Activated CD4-positive, alpha-beta T cell treated with anti-CD3 and anti-CD28 coated beads, Interleukin-2, amount 10 ng/mL, durations not matched to agents 7 days and 5 days (primary cell): ENCODE results near the gene ARL15. TPM values are rescaled to one million over a fixed set of nuclear protein-coding genes. Genes with fewer than 3 reads are reported as not detected.

Experiments used
- CTCF ChIA-PET: fragments of 350-600 bp; sonication (Branson Sonifier 250); formaldehyde crosslinking; loops from one replicate; lab custom pipeline; 2021; ENCODE audit warnings: antibody characterized with exemption; lab: Charles Lee
- POLR2A ChIA-PET: fragments of 350-600 bp; sonication (Branson Sonifier 250); formaldehyde crosslinking; loops from one replicate; lab custom pipeline; 2021; ENCODE audit warnings: antibody characterized with exemption; lab: Charles Lee
- DNase-seq: peaks from one replicate; pipeline ENCODE4 v3.0.0-alpha.2; 2020
- H3K27ac Mint-ChIP-seq: one replicate; pipeline ENCODE4 v1.8.0; 2021; ENCODE audit warnings: mild to moderate bottlenecking, moderate library complexity, mixed read lengths
- H3K27me3 Mint-ChIP-seq: one replicate; pipeline ENCODE4 v1.8.0; 2021; ENCODE audit warnings: mixed read lengths
- H3K36me3 Mint-ChIP-seq: one replicate; pipeline ENCODE4 v1.8.0; 2021; ENCODE audit warnings: low read depth, mixed read lengths
- H3K4me1 Mint-ChIP-seq: one replicate; pipeline ENCODE4 v1.8.0; 2021; ENCODE audit warnings: mixed read lengths
- H3K4me3 Mint-ChIP-seq: one replicate; pipeline ENCODE4 v1.8.0; 2021; ENCODE audit warnings: mild to moderate bottlenecking, moderate library complexity, mixed read lengths
- H3K9me3 Mint-ChIP-seq: one replicate; pipeline ENCODE4 v1.8.0; 2021; ENCODE audit warnings: mixed read lengths
- total RNA-seq, 2 experiments: library from RNA; stranded (reverse); gene quantifications; one replicate each; pipeline ENCODE4 v1.2.3, GENCODE V29; 2021

Gene ARL15
- total RNA-seq, 2 experiments from 2014 or later, result 13.5 to 16.1 TPM

GRCh38 chr5:53974021-53974420 is 336.4 kb downstream of the ARL15 start:
- POLR2A ChIA-PET, result no interaction called here
- Mint-ChIP-seq H3K4me3 (no peak overlapping the region), H3K27me3 (no peaks in the 10 kb centered on the region), H3K27ac (no peak overlapping the region), H3K36me3 (no peaks in the 10 kb centered on the region), H3K9me3 (no peaks in the 10 kb centered on the region), H3K4me1 (no peaks in the 10 kb centered on the region)
- DNase-seq, result no peak
- CTCF ChIA-PET, result interaction anchor here (0.6 kb wide), 1 partner anchor 8 kb away, joined by 3 read pairs; no protein-coding TSS in a partner anchor

GRCh38 chr5:53972314-53972713 is 338.1 kb downstream of the ARL15 start:
- no peak for DNase-seq
- H3K27me3 Mint-ChIP-seq, result no peaks in the 10 kb centered on the region
- no peak overlapping the region for H3K27ac Mint-ChIP-seq
- CTCF ChIA-PET, result no interaction called here
- H3K4me3 Mint-ChIP-seq, result no peak overlapping the region
- H3K9me3 Mint-ChIP-seq, result no peaks in the 10 kb centered on the region
- POLR2A ChIA-PET, result no interaction called here
- H3K4me1 Mint-ChIP-seq, result no peaks in the 10 kb centered on the region
- H3K36me3 Mint-ChIP-seq, result no peaks in the 10 kb centered on the region

GRCh38 chr5:53971551-53971950 is 338.8 kb downstream of the ARL15 start:
- ChIA-PET CTCF (interaction anchor here (1.1 kb wide), 1 partner anchor 10 kb away, joined by 3 read pairs; no protein-coding TSS in a partner anchor), POLR2A (no interaction called here)
- Mint-ChIP-seq H3K4me1 (no peaks in the 10 kb centered on the region), H3K9me3 (no peaks in the 10 kb centered on the region), H3K27ac (no peak overlapping the region), H3K4me3 (no peak overlapping the region), H3K36me3 (no peaks in the 10 kb centered on the region), H3K27me3 (no peaks in the 10 kb centered on the region)
- no peak for DNase-seq

GRCh38 chr5:53971131-53971530 is 339.2 kb downstream of the ARL15 start:
- H3K27me3 Mint-ChIP-seq, result no peaks in the 10 kb centered on the region
- no peak overlapping the region for H3K27ac Mint-ChIP-seq
- H3K4me1 Mint-ChIP-seq, result no peaks in the 10 kb centered on the region
- CTCF ChIA-PET, result interaction anchor here (1.1 kb wide), 1 partner anchor 9 kb away, joined by 3 read pairs; no protein-coding TSS in a partner anchor
- POLR2A ChIA-PET, result no interaction called here
- H3K36me3 Mint-ChIP-seq, result no peaks in the 10 kb centered on the region
- no peaks in the 10 kb centered on the region for H3K9me3 Mint-ChIP-seq
- no peak for DNase-seq
- no peak overlapping the region for H3K4me3 Mint-ChIP-seq

- Mint-ChIP-seq H3K9me3 (no peaks in the 10 kb centered on the region), H3K36me3 (no peaks in the 10 kb centered on the region), H3K4me3 (no peak overlapping the region), H3K4me1 (no peaks in the 10 kb centered on the region), H3K27ac (no peak overlapping the region), H3K27me3 (no peaks in the 10 kb centered on the region)
- DNase-seq, result no peak
- ChIA-PET CTCF (interaction anchor here (1.1 kb wide), 1 partner anchor 9 kb away, joined by 3 read pairs; no protein-coding TSS in a partner anchor), POLR2A (no interaction called here)
These were observed 339.9 kb downstream of the ARL15 start for GRCh38 chr5:53970475-53970874.

GRCh38 chr5:53969176-53969730 is 341.1 kb downstream of the ARL15 start:
- Mint-ChIP-seq H3K27ac (no peak overlapping the region), H3K9me3 (no peaks in the 10 kb centered on the region), H3K36me3 (no peaks in the 10 kb centered on the region), H3K4me3 (no peak overlapping the region), H3K27me3 (no peaks in the 10 kb centered on the region), H3K4me1 (no peaks in the 10 kb centered on the region)
- DNase-seq, result no peak
- POLR2A ChIA-PET, result no interaction called here
- CTCF ChIA-PET, result no interaction called here

GRCh38 chr5:53965459-53965858 is 344.9 kb downstream of the ARL15 start:
- POLR2A ChIA-PET, result no interaction called here
- Mint-ChIP-seq H3K9me3 (no peaks in the 10 kb centered on the region), H3K36me3 (no peaks in the 10 kb centered on the region), H3K4me1 (no peaks in the 10 kb centered on the region), H3K4me3 (no peak overlapping the region), H3K27me3 (no peaks in the 10 kb centered on the region), H3K27ac (no peak overlapping the region)
- CTCF ChIA-PET, result interaction anchor here (0.7 kb wide), 1 partner anchor 8 kb away, joined by 3 read pairs; no protein-coding TSS in a partner anchor
- DNase-seq, result no peak

GRCh38 chr5:53963958-53964357 is 346.4 kb downstream of the ARL15 start:
- Mint-ChIP-seq H3K4me3 (no peak overlapping the region), H3K36me3 (no peaks in the 10 kb centered on the region), H3K9me3 (no peaks in the 10 kb centered on the region), H3K27ac (no peak overlapping the region), H3K4me1 (no peaks in the 10 kb centered on the region), H3K27me3 (no peaks in the 10 kb centered on the region)
- CTCF ChIA-PET, result no interaction called here
- DNase-seq, result no peak
- POLR2A ChIA-PET, result no interaction called here

GRCh38 chr5:53962306-53962705 is 348.1 kb downstream of the ARL15 start:
- CTCF ChIA-PET, result interaction anchor here (1.6 kb wide), 1 partner anchor 9 kb away, joined by 3 read pairs; no protein-coding TSS in a partner anchor
- H3K36me3 Mint-ChIP-seq, result no peaks in the 10 kb centered on the region

GRCh38 chr5:53956632-53957031 is 353.7 kb downstream of the ARL15 start:
- Mint-ChIP-seq H3K27me3 (no peaks in the 10 kb centered on the region), H3K4me3 (no peak overlapping the region), H3K36me3 (peaks cover 7% of the 10 kb centered on the region), H3K27ac (no peak overlapping the region), H3K9me3 (peaks cover 11% of the 10 kb centered on the region), H3K4me1 (no peaks in the 10 kb centered on the region)
- DNase-seq, result no peak
- POLR2A ChIA-PET, result no interaction called here
- CTCF ChIA-PET, result no interaction called here

More at GRCh38 chr5:53962306-53962705, 348.1 kb downstream of the ARL15 start:
- DNase-seq, result no peak
- Mint-ChIP-seq H3K27me3 (no peaks in the 10 kb centered on the region), H3K4me3 (no peak overlapping the region), H3K27ac (no peak overlapping the region), H3K9me3 (peaks cover 2% of the 10 kb centered on the region), H3K4me1 (no peaks in the 10 kb centered on the region)
- POLR2A ChIA-PET, result no interaction called here

GRCh38 chr5:53956196-53956595 is 354.2 kb downstream of the ARL15 start:
- Mint-ChIP-seq H3K9me3 (peaks cover 11% of the 10 kb centered on the region), H3K27me3 (no peaks in the 10 kb centered on the region), H3K4me1 (no peaks in the 10 kb centered on the region), H3K27ac (no peak overlapping the region), H3K4me3 (no peak overlapping the region), H3K36me3 (peaks cover 7% of the 10 kb centered on the region)
- ChIA-PET POLR2A (no interaction called here), CTCF (no interaction called here)
- DNase-seq, result no peak

GRCh38 chr5:53950621-53951020 is 359.8 kb downstream of the ARL15 start:
- no peaks in the 10 kb centered on the region for H3K4me1 Mint-ChIP-seq
- no peak overlapping the region for H3K27ac Mint-ChIP-seq
- no peaks in the 10 kb centered on the region for H3K27me3 Mint-ChIP-seq
- no peaks in the 10 kb centered on the region for H3K9me3 Mint-ChIP-seq
- no peak for DNase-seq
- no peak overlapping the region for H3K4me3 Mint-ChIP-seq
- no peaks in the 10 kb centered on the region for H3K36me3 Mint-ChIP-seq
- POLR2A ChIA-PET, result no interaction called here
- CTCF ChIA-PET, result no interaction called here

- H3K4me3 Mint-ChIP-seq, result no peak overlapping the region
- DNase-seq, result no peak
- no peaks in the 10 kb centered on the region for H3K4me1 Mint-ChIP-seq
- CTCF ChIA-PET, result no interaction called here
- no peaks in the 10 kb centered on the region for H3K36me3 Mint-ChIP-seq
- H3K27ac Mint-ChIP-seq, result no peak overlapping the region
- no peaks in the 10 kb centered on the region for H3K9me3 Mint-ChIP-seq
- POLR2A ChIA-PET, result no interaction called here
- no peaks in the 10 kb centered on the region for H3K27me3 Mint-ChIP-seq
These were observed 361.8 kb downstream of the ARL15 start for GRCh38 chr5:53948598-53948997.
